Measurements from ENCODE around the gene CDYL. TPM values are rescaled to one million over a fixed set of nuclear protein-coding genes. Genes with fewer than 3 reads are reported as not detected.

CDYL gene
- total and polyA plus RNA-seq, 2 of the 4 experiments (the other 2 are of a cell fraction): 14.2 to 92.1 TPM

DNA sequence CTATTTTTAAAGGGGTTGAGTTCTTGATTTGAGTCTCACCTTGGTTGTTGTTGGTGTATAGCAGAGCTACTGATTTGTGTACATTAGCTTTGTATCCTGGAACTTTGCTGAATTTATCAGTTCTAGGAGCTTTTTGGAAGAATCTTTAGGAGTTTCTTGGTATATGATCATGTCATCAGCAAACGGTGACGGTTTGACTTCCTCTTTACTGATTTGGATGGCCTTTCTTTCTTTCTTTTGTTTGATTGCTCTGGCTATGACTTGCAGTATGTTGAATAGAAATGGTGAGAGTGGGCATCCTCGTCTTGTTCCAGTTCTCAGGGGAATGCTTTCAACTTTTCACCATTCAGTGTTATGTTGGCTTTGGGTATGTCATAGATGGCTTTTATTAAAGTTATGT lies 64.0 kb downstream of the CDYL start:
- Histone ChIP-seq H3K4me2 (ENCODE audit: low read depth, low read length) (no peak overlapping the region), H3K9me1 (ENCODE audit: insufficient read depth, low read length) (no peaks in the 10 kb centered on the region), H3K27ac (ENCODE audit: insufficient read depth, low read length) (no peak overlapping the region), H3K56ac (ENCODE audit: extremely low read depth, insufficient read depth, low read length) (no peak overlapping the region), H3K36me3 (ENCODE audit: control insufficient read depth, insufficient read depth, low read length) (peaks cover 2% of the 10 kb centered on the region; the same call in 1 of the 2 replicates), H3K14ac (replicated peaks; ENCODE audit: low read depth, low read length) (no peak overlapping the region), H4K20me1 (ENCODE audit: insufficient read depth, low read length) (peaks cover 24% of the 10 kb centered on the region), H2BK120ac (ENCODE audit: low read depth, low read length) (no peak overlapping the region), H4K5ac (ENCODE audit: low read depth, low read length) (no peak overlapping the region), H3K4ac (ENCODE audit: low read depth, low read length) (no peak overlapping the region), H3K27me3 (ENCODE audit: control insufficient read depth, insufficient read depth, low read length) (no peaks in the 10 kb centered on the region), H3K4me3 (ENCODE audit: insufficient read depth, low read depth, low read length) (no peak overlapping the region), H2AK9ac (replicated peaks; ENCODE audit: low read depth, low read length, poor library complexity) (no peak overlapping the region), H4K91ac (ENCODE audit: insufficient read depth, low read depth, low read length) (no peak overlapping the region), H3K18ac (ENCODE audit: low read depth, low read length) (no peak overlapping the region), H3K9me3 (ENCODE audit: control insufficient read depth, insufficient read depth, low read length) (peaks cover 12% of the 10 kb centered on the region), H3K9ac (ENCODE audit: low read depth, low read length) (no peak overlapping the region), H2AFZ (replicated peaks; ENCODE audit: low read length, poor library complexity) (no peak overlapping the region), H4K8ac (ENCODE audit: low read depth in 2 of 2, low read length in 2 of 2) (no peak overlapping the region), H3K4me1 (ENCODE audit: control insufficient read depth, insufficient read depth, low read length) (no peaks in the 10 kb centered on the region), H3K23ac (ENCODE audit: low read depth, low read length) (no peak overlapping the region), H2BK20ac (ENCODE audit: low read depth, low read length) (no peak overlapping the region), H2AK5ac (ENCODE audit: low read depth, low read length) (no peak overlapping the region), H2BK5ac (ENCODE audit: low read depth, low read length, poor library complexity, severe bottlenecking) (no peak overlapping the region), H2BK15ac (ENCODE audit: low read depth, low read length) (no peak overlapping the region), H3K79me1 (ENCODE audit: low read depth in 1 of 2, low read length in 2 of 2) (peaks cover 22 to 30% of the 10 kb centered on the region in 2 experiments)
- no TSS peak for BruUV-seq (replicated peaks)
- ChIA-PET CTCF (no interaction called here), POLR2A (ENCODE audit: unreplicated experiment) (no interaction called here)
- ATAC-seq (ENCODE audit: low read depth): no peak
- in situ Hi-C loops (cut with MboI; ENCODE audit: low sequenced_read_pairs) (no loop called here), intact Hi-C loops (cut with micrococcal nuclease) (no loop called here), dilution Hi-C loops (cut with HindIII; ENCODE audit: low sequenced_read_pairs, unreplicated experiment) (no loop called here)
- TF ChIP-seq MAZ (IDR thresholded peaks at IDR 0.05; ENCODE audit: borderline replicate concordance, low read depth, low read length) (no peak), CHD1 (IDR thresholded peaks at IDR 0.05; ENCODE audit: low read depth, low read length) (no peak), RFX5 (IDR thresholded peaks at IDR 0.05; ENCODE audit: low read depth, low read length) (no peak), FOS (IDR thresholded peaks at IDR 0.05; ENCODE audit: low read depth, low read length) (no peak), BHLHE40 (IDR thresholded peaks at IDR 0.05; ENCODE audit: low read depth, low read length) (no peak), NFE2L2 (IDR thresholded peaks at IDR 0.05; ENCODE audit: low read depth, low read length) (no peak), POLR2A (IDR thresholded peaks at IDR 0.05; ENCODE audit: low read depth, low read length) (no peak), RAD21 (IDR thresholded peaks at IDR 0.05; ENCODE audit: low read length) (no peak), MAFK (IDR thresholded peaks at IDR 0.05; ENCODE audit: low read depth, low read length) (no peak), RCOR1 (IDR thresholded peaks at IDR 0.05; ENCODE audit: insufficient replicate concordance, low read length) (no peak), MXI1 (IDR thresholded peaks at IDR 0.05; ENCODE audit: borderline replicate concordance, low read depth, low read length) (no peak), CEBPB (IDR thresholded peaks at IDR 0.05; ENCODE audit: low read depth, low read length) (no peak), SMC3 (IDR thresholded peaks at IDR 0.05; ENCODE audit: low read depth, low read length) (no peak)
- TF ChIP-seq, protein P1, sequence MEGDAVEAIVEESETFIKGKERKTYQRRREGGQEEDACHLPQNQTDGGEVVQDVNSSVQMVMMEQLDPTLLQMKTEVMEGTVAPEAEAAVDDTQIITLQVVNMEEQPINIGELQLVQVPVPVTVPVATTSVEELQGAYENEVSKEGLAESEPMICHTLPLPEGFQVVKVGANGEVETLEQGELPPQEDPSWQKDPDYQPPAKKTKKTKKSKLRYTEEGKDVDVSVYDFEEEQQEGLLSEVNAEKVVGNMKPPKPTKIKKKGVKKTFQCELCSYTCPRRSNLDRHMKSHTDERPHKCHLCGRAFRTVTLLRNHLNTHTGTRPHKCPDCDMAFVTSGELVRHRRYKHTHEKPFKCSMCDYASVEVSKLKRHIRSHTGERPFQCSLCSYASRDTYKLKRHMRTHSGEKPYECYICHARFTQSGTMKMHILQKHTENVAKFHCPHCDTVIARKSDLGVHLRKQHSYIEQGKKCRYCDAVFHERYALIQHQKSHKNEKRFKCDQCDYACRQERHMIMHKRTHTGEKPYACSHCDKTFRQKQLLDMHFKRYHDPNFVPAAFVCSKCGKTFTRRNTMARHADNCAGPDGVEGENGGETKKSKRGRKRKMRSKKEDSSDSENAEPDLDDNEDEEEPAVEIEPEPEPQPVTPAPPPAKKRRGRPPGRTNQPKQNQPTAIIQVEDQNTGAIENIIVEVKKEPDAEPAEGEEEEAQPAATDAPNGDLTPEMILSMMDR (conservative IDR thresholded peaks at IDR 0.05; ENCODE audit: low read depth, low read length): no peak
- TF ChIP-seq, protein P2, sequence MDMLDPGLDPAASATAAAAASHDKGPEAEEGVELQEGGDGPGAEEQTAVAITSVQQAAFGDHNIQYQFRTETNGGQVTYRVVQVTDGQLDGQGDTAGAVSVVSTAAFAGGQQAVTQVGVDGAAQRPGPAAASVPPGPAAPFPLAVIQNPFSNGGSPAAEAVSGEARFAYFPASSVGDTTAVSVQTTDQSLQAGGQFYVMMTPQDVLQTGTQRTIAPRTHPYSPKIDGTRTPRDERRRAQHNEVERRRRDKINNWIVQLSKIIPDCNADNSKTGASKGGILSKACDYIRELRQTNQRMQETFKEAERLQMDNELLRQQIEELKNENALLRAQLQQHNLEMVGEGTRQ (IDR thresholded peaks at IDR 0.05; ENCODE audit: low read depth, low read length): no peak
- TF ChIP-seq, protein P3, sequence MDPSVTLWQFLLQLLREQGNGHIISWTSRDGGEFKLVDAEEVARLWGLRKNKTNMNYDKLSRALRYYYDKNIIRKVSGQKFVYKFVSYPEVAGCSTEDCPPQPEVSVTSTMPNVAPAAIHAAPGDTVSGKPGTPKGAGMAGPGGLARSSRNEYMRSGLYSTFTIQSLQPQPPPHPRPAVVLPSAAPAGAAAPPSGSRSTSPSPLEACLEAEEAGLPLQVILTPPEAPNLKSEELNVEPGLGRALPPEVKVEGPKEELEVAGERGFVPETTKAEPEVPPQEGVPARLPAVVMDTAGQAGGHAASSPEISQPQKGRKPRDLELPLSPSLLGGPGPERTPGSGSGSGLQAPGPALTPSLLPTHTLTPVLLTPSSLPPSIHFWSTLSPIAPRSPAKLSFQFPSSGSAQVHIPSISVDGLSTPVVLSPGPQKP (IDR thresholded peaks at IDR 0.05; ENCODE audit: borderline replicate concordance, low read depth, low read length): no peak
- no peak for DNase-seq
- 100% methylated on average over 1 of the region's 3 CpGs; no CpG with 5 or more reads in 1 of the 2 experiments for WGBS, 2 experiments (ENCODE audit: extremely low coverage in 2 of 2, insufficient read length in 1 of 2)

All from IMR-90 (cell line).